Endodermal cell (in vitro differentiated cells): ENCODE measurements around the gene SLITRK3. TPM values are rescaled to one million over a fixed set of nuclear protein-coding genes. Genes with fewer than 3 reads are reported as not detected.

ENCODE experiments used
- DNase-seq: peaks from one replicate; pipeline ENCODE4 v3.0.0-alpha.2; 2017
- H3K27ac ChIP-seq: 2 replicates; pipeline ENCODE4 v1.5.1; 2013; ENCODE audit warnings: mild to moderate bottlenecking, low read depth, low read length, moderate library complexity
- H3K27me3 ChIP-seq: 2 replicates; pipeline ENCODE4 v1.6.1; 2013; ENCODE audit warnings: mild to moderate bottlenecking, low read length, moderate library complexity; ENCODE audit not compliant: insufficient read depth, control insufficient read depth, poor library complexity, severe bottlenecking
- H3K36me3 ChIP-seq: 2 replicates; pipeline ENCODE4 v1.7.0; 2013; ENCODE audit warnings: mild to moderate bottlenecking, low read length, moderate library complexity; ENCODE audit not compliant: control insufficient read depth, insufficient read depth
- H3K4me1 ChIP-seq: one replicate; pipeline ENCODE4 v1.7.0; 2013; ENCODE audit warnings: low read length; ENCODE audit not compliant: control insufficient read depth, insufficient read depth
- H3K4me3 ChIP-seq: 2 replicates; pipeline ENCODE4 v1.5.1; 2013; ENCODE audit warnings: mild to moderate bottlenecking, low read length, moderate library complexity
- H3K9ac ChIP-seq: 2 replicates; pipeline ENCODE4 v1.6.1; 2013; ENCODE audit warnings: mild to moderate bottlenecking, low read length, moderate library complexity; ENCODE audit not compliant: poor library complexity, severe bottlenecking; ENCODE audit errors: extremely low read depth
- H3K9me3 ChIP-seq: 2 replicates; pipeline ENCODE4 v1.6.1; 2013; ENCODE audit warnings: mild to moderate bottlenecking, low read length, moderate library complexity; ENCODE audit not compliant: control insufficient read depth
- H3K27ac Mint-ChIP-seq: 2 replicates; pipeline ENCODE4 v1.8.0; 2020; ENCODE audit warnings: mixed read lengths
- H3K27me3 Mint-ChIP-seq: 2 replicates; pipeline ENCODE4 v1.8.0; 2021; ENCODE audit warnings: mild to moderate bottlenecking, mixed read lengths; ENCODE audit not compliant: insufficient read depth
- H3K36me3 Mint-ChIP-seq: 2 replicates; pipeline ENCODE4 v1.8.0; 2020; ENCODE audit warnings: low read depth, mixed read lengths
- H3K4me1 Mint-ChIP-seq: 2 replicates; pipeline ENCODE4 v1.8.0; 2020; ENCODE audit warnings: mixed read lengths
- H3K4me3 Mint-ChIP-seq: 2 replicates; pipeline ENCODE4 v1.8.0; 2020; ENCODE audit warnings: mild to moderate bottlenecking, moderate library complexity, mixed read lengths
- H3K9me3 Mint-ChIP-seq: 2 replicates; pipeline ENCODE4 v1.8.0; 2020; ENCODE audit warnings: mild to moderate bottlenecking, mixed read lengths
- WGBS, 2 experiments: methylation state at CpG; one replicate each; pipeline versions ENCODE4 v1.1.5 to v1.1.7; 2013; ENCODE audit warnings: missing lambda C conversion rate in 2 of 2, mixed read lengths in 1 of 2; ENCODE audit not compliant: insufficient coverage in 1 of 2, insufficient read length in 1 of 2; 5-methylcytosine and 5-hydroxymethylcytosine counted together
- total RNA-seq, 2 donors: library from RNA; stranded (reverse); fragmentation: NEBNext Ultra II Directional in 1 of 2; extraction: Animal tissue kit (Norgen Biotek cat#: 25700) in 1 of 2; gene quantifications; 2 replicates in 1 of 2; 3 replicates in 1 of 2; pipeline ENCODE4 v1.2.1, GENCODE V29; 2021
- TF ChIP-seq, protein P1 (sequence below): fragments of 200-600 bp; sonication (generic); conservative IDR thresholded peaks from 2 replicates; pipeline ENCODE4 v1.5.0; 2021; ENCODE audit warnings: antibody characterized with exemption, mild to moderate bottlenecking

Gene SLITRK3
- total RNA-seq, 2 donors from 2014 or later: 0.64 TPM; not detected in 1

DNA sequence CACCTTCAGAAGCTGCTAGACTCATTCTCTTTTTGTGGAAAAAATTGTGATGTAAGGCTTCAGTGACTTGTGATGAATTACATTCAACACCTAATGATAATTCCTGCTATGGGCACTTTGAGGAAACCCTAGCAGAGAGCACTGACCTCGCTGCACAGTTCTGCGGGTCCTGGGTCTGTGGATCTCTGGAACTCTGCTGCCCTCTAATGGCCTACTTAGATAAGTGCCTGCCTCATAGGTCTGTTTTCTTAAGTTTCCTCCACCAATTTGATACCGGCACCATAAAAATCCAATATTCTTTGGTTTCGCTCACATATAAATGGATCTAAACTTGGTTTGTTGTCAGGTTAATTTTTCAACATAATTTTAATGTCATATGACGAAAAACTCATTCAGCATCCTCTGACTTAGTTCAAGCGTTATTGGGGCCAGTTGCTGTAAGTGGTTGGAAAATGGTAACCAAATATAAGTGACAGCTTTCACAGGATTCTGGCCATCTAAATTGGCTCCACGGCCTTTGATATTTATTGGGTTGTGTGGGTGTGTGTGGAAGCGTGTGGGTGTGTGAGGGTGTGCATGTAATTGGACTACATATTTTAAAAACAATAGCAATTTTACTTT lies 10.4 kb downstream of the SLITRK3 start:
- Mint-ChIP-seq H3K4me3 (no peak overlapping the region), H3K4me1 (no peaks in the 10 kb centered on the region), H3K9me3 (no peaks in the 10 kb centered on the region), H3K27me3 (peaks cover 29% of the 10 kb centered on the region), H3K36me3 (no peaks in the 10 kb centered on the region), H3K27ac (no peak overlapping the region)
- Histone ChIP-seq H3K9ac (no peak overlapping the region), H3K9me3 (no peaks in the 10 kb centered on the region), H3K4me1 (no peaks in the 10 kb centered on the region), H3K36me3 (no peaks in the 10 kb centered on the region), H3K27me3 (peaks cover 13% of the 10 kb centered on the region), H3K27ac (no peak overlapping the region), H3K4me3 (no peak overlapping the region)
- TF ChIP-seq, protein P1, sequence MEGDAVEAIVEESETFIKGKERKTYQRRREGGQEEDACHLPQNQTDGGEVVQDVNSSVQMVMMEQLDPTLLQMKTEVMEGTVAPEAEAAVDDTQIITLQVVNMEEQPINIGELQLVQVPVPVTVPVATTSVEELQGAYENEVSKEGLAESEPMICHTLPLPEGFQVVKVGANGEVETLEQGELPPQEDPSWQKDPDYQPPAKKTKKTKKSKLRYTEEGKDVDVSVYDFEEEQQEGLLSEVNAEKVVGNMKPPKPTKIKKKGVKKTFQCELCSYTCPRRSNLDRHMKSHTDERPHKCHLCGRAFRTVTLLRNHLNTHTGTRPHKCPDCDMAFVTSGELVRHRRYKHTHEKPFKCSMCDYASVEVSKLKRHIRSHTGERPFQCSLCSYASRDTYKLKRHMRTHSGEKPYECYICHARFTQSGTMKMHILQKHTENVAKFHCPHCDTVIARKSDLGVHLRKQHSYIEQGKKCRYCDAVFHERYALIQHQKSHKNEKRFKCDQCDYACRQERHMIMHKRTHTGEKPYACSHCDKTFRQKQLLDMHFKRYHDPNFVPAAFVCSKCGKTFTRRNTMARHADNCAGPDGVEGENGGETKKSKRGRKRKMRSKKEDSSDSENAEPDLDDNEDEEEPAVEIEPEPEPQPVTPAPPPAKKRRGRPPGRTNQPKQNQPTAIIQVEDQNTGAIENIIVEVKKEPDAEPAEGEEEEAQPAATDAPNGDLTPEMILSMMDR: peak; percentile 94
- 26 to 33% methylated on average over 3 to 7 of the region's 8 CpGs for WGBS, 2 experiments
- DNase-seq: peak; percentile 79

DNA sequence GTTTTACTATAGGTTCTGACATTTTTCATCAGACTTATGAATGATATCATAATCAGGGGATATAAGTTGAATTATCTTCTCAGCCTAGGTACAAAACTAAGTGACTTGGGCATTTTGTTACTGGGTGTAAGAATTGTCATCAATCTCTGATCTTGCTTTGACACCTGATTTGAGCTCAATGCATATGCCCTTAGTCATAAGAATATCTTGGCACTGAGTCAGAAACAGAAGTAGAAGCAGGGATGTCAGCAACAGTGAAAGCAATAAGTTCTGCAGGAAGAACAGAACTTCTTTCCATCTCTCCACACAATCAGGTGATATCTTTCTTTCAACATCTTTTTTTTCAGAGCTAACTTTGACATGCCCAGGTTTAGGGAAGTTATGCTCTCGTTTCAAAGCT lies 14.6 kb downstream of the SLITRK3 start:
- Histone ChIP-seq H3K4me3 (no peak overlapping the region), H3K36me3 (no peaks in the 10 kb centered on the region), H3K9me3 (no peaks in the 10 kb centered on the region), H3K4me1 (no peaks in the 10 kb centered on the region), H3K27ac (no peak overlapping the region), H3K9ac (no peak overlapping the region), H3K27me3 (no peaks in the 10 kb centered on the region)
- no peaks in the 10 kb centered on the region for H3K36me3 Mint-ChIP-seq
- 80 to 82% methylated on average over 1 of the region's 1 CpG for WGBS, 2 experiments
- no peak for DNase-seq
- H3K27me3 Mint-ChIP-seq: no peaks in the 10 kb centered on the region
- H3K4me3 Mint-ChIP-seq: no peak overlapping the region
- no peaks in the 10 kb centered on the region for H3K9me3 Mint-ChIP-seq
- H3K27ac Mint-ChIP-seq: no peak overlapping the region
- no peaks in the 10 kb centered on the region for H3K4me1 Mint-ChIP-seq
- TF ChIP-seq, protein P1: no peak

DNA sequence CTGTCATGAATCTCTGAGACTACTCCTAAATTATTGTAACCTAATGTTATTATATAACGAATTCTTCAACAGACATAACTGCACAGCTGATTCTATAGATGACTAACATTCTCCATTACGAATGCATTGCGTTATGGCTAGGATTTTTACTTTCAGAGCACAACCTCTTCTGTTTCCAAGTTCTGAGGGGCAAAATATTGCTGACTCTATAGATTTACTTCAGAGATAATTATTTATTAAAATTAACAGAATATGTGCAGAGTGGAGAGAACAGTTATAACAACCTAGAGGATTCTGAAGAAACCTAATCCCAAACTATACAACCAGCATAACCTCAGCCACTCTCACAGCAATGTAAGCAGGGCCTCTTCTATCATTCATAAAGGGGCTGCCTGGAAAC lies 25.9 kb downstream of the SLITRK3 start:
- H3K9ac ChIP-seq: no peak overlapping the region
- no peaks in the 10 kb centered on the region for H3K36me3 Mint-ChIP-seq
- no peaks in the 10 kb centered on the region for H3K4me1 ChIP-seq
- H3K4me3 ChIP-seq: no peak overlapping the region
- H3K9me3 ChIP-seq: no peaks in the 10 kb centered on the region
- DNase-seq: no peak
- H3K4me3 Mint-ChIP-seq: no peak overlapping the region
- H3K27me3 ChIP-seq: no peaks in the 10 kb centered on the region
- WGBS, 2 experiments: 93 to 100% methylated on average over 2 to 3 of the region's 3 CpGs
- no peaks in the 10 kb centered on the region for H3K4me1 Mint-ChIP-seq
- no peak overlapping the region for H3K27ac ChIP-seq
- TF ChIP-seq, protein P1: no peak
- no peaks in the 10 kb centered on the region for H3K9me3 Mint-ChIP-seq
- no peak overlapping the region for H3K27ac Mint-ChIP-seq
- no peaks in the 10 kb centered on the region for H3K36me3 ChIP-seq
- H3K27me3 Mint-ChIP-seq: no peaks in the 10 kb centered on the region
